Vagina (tissue), 2 donors: Measurements from ENCODE around the gene AKAP6. TPM values are rescaled to one million over a fixed set of nuclear protein-coding genes. Genes with fewer than 3 reads are reported as not detected.
"Not testable (repeated sequence)": the region's sequence is repeated elsewhere in the genome, so short reads cannot be mapped to it uniquely, and the experiment has no call there.

Source experiments
- DNase-seq, 2 donors: peaks; one replicate each; pipeline ENCODE4 v3.0.0-alpha.2; 2017; ENCODE audit errors: extremely low spot score in 2 of 2
- H3K27ac ChIP-seq: fragments of 200-600 bp; sonication (generic); one replicate; pipeline ENCODE4 v1.5.1; 2019
- H3K27me3 ChIP-seq: fragments of 200-600 bp; sonication (generic); one replicate; pipeline ENCODE4 v1.5.1; 2019
- H3K36me3 ChIP-seq, 2 donors: fragments of 200-600 bp; sonication (generic); one replicate each; pipeline ENCODE4 v1.5.1; 2017 to 2019
- H3K4me1 ChIP-seq: fragments of 200-600 bp; sonication (generic); one replicate; pipeline ENCODE4 v1.5.1; 2019
- H3K4me3 ChIP-seq, 2 donors: fragments of 200-600 bp; sonication (generic); 1 replicate in 1 of 2; 2 replicates in 1 of 2; pipeline ENCODE4 v1.5.1; 2016 to 2019
- H3K9me3 ChIP-seq: fragments of 200-600 bp; sonication (generic); one replicate; pipeline ENCODE4 v1.5.1; 2019
- CTCF ChIP-seq, 3 experiments: fragments of 450-650 bp in 2 of 3; fragments of 200-600 bp in 1 of 3; sonication (generic) in 1 of 3; IDR thresholded peaks; one replicate each; pipeline ENCODE4 v1.5.1; 2017 to 2019; ENCODE audit warnings: antibody characterized with exemption in 3 of 3, mild to moderate bottlenecking in 2 of 3, moderate library complexity in 2 of 3
- POLR2A ChIP-seq, 2 donors: fragments of 450-650 bp; IDR thresholded peaks; one replicate each; pipeline ENCODE4 v1.6.1; 2017; ENCODE audit warnings: antibody characterized with exemption in 2 of 2, mild to moderate bottlenecking in 2 of 2, moderate library complexity in 2 of 2
- POLR2AphosphoS5 ChIP-seq, 2 donors: sonication (generic); formaldehyde crosslinking; IDR thresholded peaks; one replicate each; pipeline ENCODE4 v1.9.0; 2017; ENCODE audit warnings: antibody characterized with exemption in 2 of 2, mild to moderate bottlenecking in 2 of 2, low read depth in 1 of 2; ENCODE audit not compliant: insufficient read depth in 1 of 2
- intact Hi-C: fragments of 100-400 bp; cut with DNase I; formaldehyde crosslinking; loops from one replicate; pipeline ENCODE4 v1.15.1; 2023
- total RNA-seq: library from RNA; depleted of rRNA; stranded (reverse); fragments of >200 nt; gene quantifications from one replicate; pipeline ENCODE4 v1.2.3, GENCODE V29; 2016

The AKAP6 gene
- total RNA-seq, 1 donor from 2014 or later, result 3.9 TPM

- Histone ChIP-seq H3K4me1 (no peaks in the 10 kb centered on the region), H3K27ac (no peak overlapping the region), H3K27me3 (no peaks in the 10 kb centered on the region), H3K36me3 (no peaks in the 10 kb centered on the region), H3K4me3 (no peak overlapping the region), H3K9me3 (no peaks in the 10 kb centered on the region)
- no peak for DNase-seq
- intact Hi-C loops, result no loop called here
- TF ChIP-seq POLR2A (IDR thresholded peaks at IDR 0.05) (no peak), POLR2AphosphoS5 (IDR thresholded peaks at IDR 0.05; ENCODE audit: insufficient read depth in 1 of 2, low read depth in 1 of 2) (no peak), CTCF (IDR thresholded peaks at IDR 0.05) (no peak)
These were observed 131.2 kb downstream of the AKAP6 start for GRCh38 chr14:32460267-32460666.

DNA sequence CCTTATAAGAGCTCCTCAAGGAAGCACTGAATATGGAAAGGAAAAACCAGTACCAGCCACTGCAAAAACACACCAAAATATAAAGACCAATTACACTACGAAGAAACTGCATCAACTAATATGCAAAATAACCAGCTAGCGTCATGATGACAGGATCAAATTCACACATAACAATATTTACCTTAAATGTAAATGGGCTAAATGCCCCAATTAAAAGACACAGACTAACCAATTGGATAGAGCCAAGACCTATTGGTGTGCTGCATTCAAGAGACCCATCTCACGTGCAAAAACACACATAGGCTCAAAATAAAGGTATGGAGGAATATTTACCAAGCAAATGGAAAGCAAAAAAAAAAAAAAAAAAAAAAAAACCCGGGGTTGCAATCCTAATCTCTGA is 133.5 kb downstream of the AKAP6 start:
- H3K4me1 ChIP-seq, H3K27me3 ChIP-seq, intact Hi-C loops: not testable (repeated sequence)

DNA sequence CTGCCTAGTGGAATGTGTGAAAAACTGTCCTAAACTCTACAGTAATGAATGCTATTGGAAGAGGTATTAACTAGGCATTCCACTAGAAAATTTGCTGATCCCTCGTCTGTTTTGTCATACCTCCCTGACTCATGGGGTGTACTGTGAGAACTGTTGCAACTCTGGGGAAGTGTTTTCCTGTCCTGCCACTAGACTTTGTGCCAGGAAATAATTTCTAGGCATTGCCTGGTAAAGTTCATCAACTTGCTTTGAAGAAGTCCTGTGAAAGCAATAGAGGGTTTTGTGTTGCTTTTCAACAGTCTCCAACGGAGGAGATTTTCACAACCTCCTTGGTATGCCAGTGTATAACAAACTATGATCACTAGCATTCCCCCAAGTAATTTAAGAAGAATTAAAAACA is 139.9 kb downstream of the AKAP6 start:
- Histone ChIP-seq H3K36me3 (no peaks in the 10 kb centered on the region), H3K4me3 (no peak overlapping the region), H3K4me1 (peaks cover 21% of the 10 kb centered on the region), H3K9me3 (no peaks in the 10 kb centered on the region), H3K27ac (no peak overlapping the region), H3K27me3 (no peaks in the 10 kb centered on the region)
- no peak for DNase-seq
- intact Hi-C loops, result no loop called here
- TF ChIP-seq POLR2A (IDR thresholded peaks at IDR 0.05) (no peak), CTCF (IDR thresholded peaks at IDR 0.05) (no peak), POLR2AphosphoS5 (IDR thresholded peaks at IDR 0.05; ENCODE audit: insufficient read depth in 1 of 2, low read depth in 1 of 2) (peak in 1 of 2 donors; percentile 66)

More for the DNA sequence above, 133.5 kb downstream of the AKAP6 start:
- H3K4me3 ChIP-seq, DNase-seq, H3K27ac ChIP-seq, H3K36me3 ChIP-seq, H3K9me3 ChIP-seq: not testable (repeated sequence)

- no peak for DNase-seq
- Histone ChIP-seq H3K27me3 (no peaks in the 10 kb centered on the region), H3K9me3 (no peaks in the 10 kb centered on the region), H3K27ac (no peak overlapping the region), H3K4me3 (no peak overlapping the region), H3K36me3 (no peaks in the 10 kb centered on the region), H3K4me1 (peaks cover 21% of the 10 kb centered on the region)
- intact Hi-C loops, result loop anchor here (10.0 kb wide), 1 partner anchor 215 kb away; no protein-coding TSS in a partner anchor
- TF ChIP-seq CTCF (IDR thresholded peaks at IDR 0.05) (peak; percentile 40 to 57 (median 46)), POLR2A (IDR thresholded peaks at IDR 0.05) (no peak), POLR2AphosphoS5 (IDR thresholded peaks at IDR 0.05; ENCODE audit: insufficient read depth in 1 of 2, low read depth in 1 of 2) (peak in 1 of 2 donors; percentile 23)
These were observed 140.5 kb downstream of the AKAP6 start for GRCh38 chr14:32469388-32470160.

DNA sequence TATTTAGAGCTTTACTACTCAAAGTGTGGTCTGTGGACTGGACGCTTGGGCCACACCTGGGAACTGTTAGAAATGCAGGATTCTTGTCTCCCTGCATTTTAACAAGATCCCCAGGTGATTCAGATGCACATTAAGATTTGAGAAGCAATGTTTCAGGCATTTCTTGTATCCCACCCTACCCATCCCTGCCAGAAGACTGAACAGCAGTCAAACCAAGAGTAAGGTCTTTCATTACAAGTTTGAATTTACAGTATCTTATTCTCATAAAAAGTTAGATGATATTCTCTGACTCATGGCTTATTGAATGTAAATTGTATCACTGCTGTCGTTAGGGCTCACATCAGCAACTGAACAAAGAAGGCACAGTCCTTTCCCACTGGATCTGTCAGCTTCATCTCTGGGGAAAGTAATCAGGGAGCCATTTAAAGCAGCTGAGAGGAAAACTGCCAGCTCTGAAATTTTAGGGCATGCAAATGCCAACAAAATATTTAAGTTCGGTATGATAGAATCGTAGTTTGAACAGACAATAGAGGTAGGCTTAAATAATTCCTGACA is 141.1 kb downstream of the AKAP6 start:
- intact Hi-C loops, result loop anchor here (10.0 kb wide), 1 partner anchor 215 kb away; no protein-coding TSS in a partner anchor
- no peaks in the 10 kb centered on the region for H3K9me3 ChIP-seq
- no peak overlapping the region for H3K27ac ChIP-seq

More for the DNA sequence above, 141.1 kb downstream of the AKAP6 start:
- H3K36me3 ChIP-seq, result no peaks in the 10 kb centered on the region
- no peak for TF ChIP-seq POLR2A (IDR thresholded peaks at IDR 0.05)
- no peak for TF ChIP-seq CTCF (IDR thresholded peaks at IDR 0.05)
- TF ChIP-seq POLR2AphosphoS5 (IDR thresholded peaks at IDR 0.05; ENCODE audit: insufficient read depth in 1 of 2, low read depth in 1 of 2), result no peak
- DNase-seq, result no peak
- no peak overlapping the region for H3K4me3 ChIP-seq
- peaks cover 21% of the 10 kb centered on the region for H3K4me1 ChIP-seq
- H3K27me3 ChIP-seq, result no peaks in the 10 kb centered on the region
